SK-N-SH (cell line): ENCODE results near the gene IFNAR1.

Experiments used
- CHD2 ChIP-seq: fragments of 150-350 bp; IDR thresholded peaks from 2 replicates; pipeline ENCODE4 v1.6.1; 2018; ENCODE audit warnings: low read length; ENCODE audit not compliant: partially characterized antibody
- EP300 ChIP-seq, 2 experiments: IDR thresholded peaks; 2 replicates each; pipeline versions ENCODE4 v1.4.0 to v1.6.1; 2012; ENCODE audit warnings: borderline replicate concordance in 1 of 2, low read depth in 1 of 2, low read length in 1 of 2
- PBX3 ChIP-seq: IDR thresholded peaks from 2 replicates; pipeline ENCODE4; 2012
- RAD21 ChIP-seq: IDR thresholded peaks from 2 replicates; pipeline ENCODE4 v1.6.1; 2012; ENCODE audit warnings: mild to moderate bottlenecking, low read length
- REST ChIP-seq: IDR thresholded peaks from 2 replicates; pipeline ENCODE4 v1.6.1; 2012; ENCODE audit warnings: mild to moderate bottlenecking, low read depth, low read length, moderate library complexity
- RFX5 ChIP-seq: IDR thresholded peaks from 2 replicates; pipeline ENCODE4 v1.6.1; 2012; ENCODE audit warnings: mild to moderate bottlenecking, improper control_type of control experiment, low read length
- USF1 ChIP-seq: IDR thresholded peaks from 2 replicates; pipeline ENCODE4 v1.4.0; 2012; ENCODE audit warnings: low read depth, borderline replicate concordance
- USF2 ChIP-seq: fragments of 150-350 bp; IDR thresholded peaks from 2 replicates; pipeline ENCODE4 v1.6.1; 2017; ENCODE audit warnings: antibody characterized with exemption, low read length, low read depth, borderline replicate concordance
- TF ChIP-seq, protein P1 (sequence below): fragments of 200-600 bp; sonication (generic); IDR thresholded peaks from 2 replicates; pipeline ENCODE4 v1.6.1; 2017; ENCODE audit warnings: antibody characterized with exemption, mild to moderate bottlenecking, moderate library complexity

- no peak for TF ChIP-seq RFX5
- TF ChIP-seq, protein P1, sequence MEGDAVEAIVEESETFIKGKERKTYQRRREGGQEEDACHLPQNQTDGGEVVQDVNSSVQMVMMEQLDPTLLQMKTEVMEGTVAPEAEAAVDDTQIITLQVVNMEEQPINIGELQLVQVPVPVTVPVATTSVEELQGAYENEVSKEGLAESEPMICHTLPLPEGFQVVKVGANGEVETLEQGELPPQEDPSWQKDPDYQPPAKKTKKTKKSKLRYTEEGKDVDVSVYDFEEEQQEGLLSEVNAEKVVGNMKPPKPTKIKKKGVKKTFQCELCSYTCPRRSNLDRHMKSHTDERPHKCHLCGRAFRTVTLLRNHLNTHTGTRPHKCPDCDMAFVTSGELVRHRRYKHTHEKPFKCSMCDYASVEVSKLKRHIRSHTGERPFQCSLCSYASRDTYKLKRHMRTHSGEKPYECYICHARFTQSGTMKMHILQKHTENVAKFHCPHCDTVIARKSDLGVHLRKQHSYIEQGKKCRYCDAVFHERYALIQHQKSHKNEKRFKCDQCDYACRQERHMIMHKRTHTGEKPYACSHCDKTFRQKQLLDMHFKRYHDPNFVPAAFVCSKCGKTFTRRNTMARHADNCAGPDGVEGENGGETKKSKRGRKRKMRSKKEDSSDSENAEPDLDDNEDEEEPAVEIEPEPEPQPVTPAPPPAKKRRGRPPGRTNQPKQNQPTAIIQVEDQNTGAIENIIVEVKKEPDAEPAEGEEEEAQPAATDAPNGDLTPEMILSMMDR, result no peak
- TF ChIP-seq RAD21, result no peak
- no peak for TF ChIP-seq REST
- no peak for TF ChIP-seq EP300 (IDR thresholded peaks at IDR 0.05; ENCODE audit: borderline replicate concordance in 1 of 2, low read depth in 1 of 2, low read length in 1 of 2)
- TF ChIP-seq USF1, result no peak
- TF ChIP-seq USF2, result no peak
- no peak for TF ChIP-seq PBX3
- no peak for TF ChIP-seq CHD2
Measured at GRCh38 chr21:33360281-33360680, 35.5 kb downstream of the IFNAR1 start.
